Measurements from ENCODE around the gene ZNF821. TPM values are rescaled to one million over a fixed set of nuclear protein-coding genes. Genes with fewer than 3 reads are reported as not detected.
"Not testable (repeated sequence)": the region's sequence is repeated elsewhere in the genome, so short reads cannot be mapped to it uniquely, and the experiment has no call there.

The ZNF821 gene, protein sequence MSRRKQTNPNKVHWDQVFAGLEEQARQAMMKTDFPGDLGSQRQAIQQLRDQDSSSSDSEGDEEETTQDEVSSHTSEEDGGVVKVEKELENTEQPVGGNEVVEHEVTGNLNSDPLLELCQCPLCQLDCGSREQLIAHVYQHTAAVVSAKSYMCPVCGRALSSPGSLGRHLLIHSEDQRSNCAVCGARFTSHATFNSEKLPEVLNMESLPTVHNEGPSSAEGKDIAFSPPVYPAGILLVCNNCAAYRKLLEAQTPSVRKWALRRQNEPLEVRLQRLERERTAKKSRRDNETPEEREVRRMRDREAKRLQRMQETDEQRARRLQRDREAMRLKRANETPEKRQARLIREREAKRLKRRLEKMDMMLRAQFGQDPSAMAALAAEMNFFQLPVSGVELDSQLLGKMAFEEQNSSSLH
- polyA plus RNA-seq (ENCODE audit: insufficient read length) = 7.4 TPM

DNA sequence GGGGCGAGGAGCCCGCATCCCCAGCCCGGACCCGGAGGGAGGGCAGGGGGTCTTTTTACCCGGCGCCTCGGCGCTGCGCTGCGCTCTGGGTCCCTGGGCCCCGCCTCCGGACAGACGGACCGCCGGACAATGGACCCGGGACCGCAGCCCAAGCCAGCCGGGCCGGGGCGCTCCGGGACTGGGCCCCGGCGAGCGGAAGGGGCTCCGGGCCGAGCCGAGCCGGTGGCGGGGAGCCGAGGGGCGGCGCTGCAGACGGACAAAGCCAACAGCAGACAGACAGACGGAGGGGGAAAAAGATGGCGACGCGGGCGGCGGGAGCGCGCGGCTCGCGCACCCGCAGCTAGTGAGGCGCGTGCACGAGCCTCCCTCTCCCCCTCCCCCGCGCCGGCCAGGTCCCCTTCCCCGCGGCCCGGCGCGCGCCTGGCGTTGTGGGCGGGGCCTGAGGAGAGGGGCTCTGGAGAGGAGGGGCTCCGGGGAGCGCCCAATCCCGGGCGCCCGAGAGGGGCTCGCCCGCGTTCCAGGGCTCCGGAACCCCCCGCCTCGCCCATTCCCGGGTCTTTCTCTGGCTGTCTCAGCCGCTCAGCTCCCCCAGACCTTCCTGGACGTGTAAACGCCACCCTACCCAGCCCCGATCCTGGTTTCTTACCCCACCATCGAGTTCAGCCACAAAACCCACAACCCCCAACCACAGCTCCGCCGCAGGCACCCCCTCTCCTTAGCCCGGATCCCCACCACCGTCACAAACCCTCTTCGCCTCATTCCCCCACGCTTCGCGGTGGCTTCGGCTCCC is at the start of gene ZNF821:
ZNF821 (minus strand) TSS at position 334 of the 790 bp plus-strand sequence. CDS start 4,236 bp downstream, outside the sequence.
- no peak for DNase-seq (ENCODE audit: low read depth)

DNA sequence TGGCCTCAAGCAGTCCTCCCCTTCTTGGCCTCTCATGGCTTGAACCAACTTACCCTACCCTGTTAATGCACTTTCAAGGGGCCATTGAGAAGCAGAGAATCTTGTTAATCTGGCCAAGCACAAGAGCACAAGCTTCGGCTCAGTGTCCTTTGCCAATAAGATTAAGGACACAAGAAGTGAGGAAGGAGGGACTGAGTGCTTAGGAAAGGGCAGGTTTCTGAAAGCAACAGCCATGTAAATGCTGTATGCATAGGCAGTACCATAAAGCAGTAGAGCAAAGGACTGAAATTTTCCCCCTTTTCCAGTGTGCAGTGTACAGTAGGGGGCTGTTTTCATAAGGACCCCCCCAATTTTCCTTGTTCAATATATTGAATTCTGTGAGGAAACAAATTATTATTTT is 49.0 kb upstream of the ZNF821 start:
- DNase-seq (ENCODE audit: low read depth) = no peak

DNA sequence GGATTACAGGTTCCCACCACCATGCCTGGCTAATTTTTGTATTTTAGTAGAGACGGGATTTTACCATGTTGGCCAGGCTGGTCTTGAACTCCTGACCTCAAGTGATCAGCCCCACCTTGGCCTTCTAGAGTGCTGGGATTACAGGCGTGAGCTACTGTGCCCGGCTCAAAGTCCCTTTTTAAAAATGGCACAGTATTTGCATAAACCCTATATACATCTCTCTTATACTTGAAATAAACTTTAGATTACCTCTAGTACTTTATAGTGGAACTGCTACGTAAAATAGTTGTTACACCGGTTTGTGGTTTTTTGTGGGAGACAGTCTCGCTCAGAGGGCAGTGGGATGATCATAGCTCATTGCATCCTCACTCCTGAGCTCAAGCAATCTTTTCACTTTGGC is 47.6 kb upstream of the ZNF821 start:
- DNase-seq (ENCODE audit: low read depth) = no peak

DNA sequence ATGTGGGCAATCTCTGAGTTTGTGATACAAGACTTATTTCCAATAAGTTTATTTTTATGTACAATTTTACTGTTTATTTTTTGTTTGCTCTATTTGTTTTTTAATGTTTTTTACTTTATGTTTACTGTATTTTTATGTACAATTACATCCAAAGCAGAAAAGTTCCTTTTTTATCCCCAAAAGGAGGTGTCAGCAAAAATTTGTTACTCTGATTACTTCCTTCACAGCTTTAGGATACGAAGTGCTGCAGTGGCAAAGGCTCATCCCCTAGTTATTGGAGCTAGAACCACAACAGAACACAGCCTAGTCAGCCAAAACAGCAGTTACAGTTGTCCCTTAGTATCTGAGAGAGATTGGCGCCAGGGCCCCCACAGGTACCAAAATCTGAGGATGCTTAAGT is 47.0 kb upstream of the ZNF821 start:
- no peak for DNase-seq (ENCODE audit: low read depth)

DNA sequence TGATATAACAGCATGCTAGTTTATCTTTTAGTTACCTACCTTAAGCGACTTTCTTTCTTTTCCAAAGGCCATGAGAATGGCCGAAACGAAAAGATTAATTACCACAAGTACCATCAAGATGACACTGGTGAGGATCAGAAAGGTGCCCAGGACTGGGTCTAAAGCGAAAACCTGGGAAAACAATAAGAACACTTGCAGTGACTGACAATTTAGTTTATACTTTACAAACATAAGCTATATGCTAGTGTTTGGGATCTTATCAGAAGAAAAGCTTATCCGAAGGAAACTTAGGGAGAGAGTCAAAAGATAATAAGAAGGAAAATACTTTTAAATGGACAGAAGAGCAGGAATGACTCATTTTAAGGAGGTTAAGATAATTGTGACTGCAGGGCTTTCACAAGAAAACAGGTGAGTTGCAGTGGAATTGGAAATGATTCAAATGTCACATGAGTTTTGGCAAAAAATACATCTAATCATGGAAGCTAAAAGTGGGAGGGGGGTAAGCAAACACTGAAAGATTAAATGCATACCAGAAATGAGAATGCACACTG is 46.1 kb upstream of the ZNF821 start:
- no peak for DNase-seq (ENCODE audit: low read depth)

DNA sequence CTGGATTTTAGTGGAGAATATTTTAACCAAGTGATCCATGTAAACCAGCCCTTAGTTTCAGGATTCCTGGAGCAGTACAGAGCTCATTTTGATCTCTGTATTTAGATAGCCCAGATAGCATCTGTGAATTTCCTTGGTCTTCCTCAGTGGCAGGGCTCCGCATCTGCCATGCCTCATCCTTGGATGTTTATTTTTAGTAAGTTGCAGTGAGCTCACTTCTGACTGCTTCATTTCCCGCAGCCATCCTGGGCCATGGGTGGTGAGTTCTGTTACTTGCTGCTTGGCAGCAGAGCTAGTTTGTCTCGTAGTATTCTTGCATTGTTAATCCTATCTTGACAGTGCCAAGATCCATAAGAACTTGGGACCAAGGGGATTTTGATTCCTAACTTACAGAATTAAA is 45.1 kb upstream of the ZNF821 start:
- DNase-seq (ENCODE audit: low read depth) = no peak

DNA sequence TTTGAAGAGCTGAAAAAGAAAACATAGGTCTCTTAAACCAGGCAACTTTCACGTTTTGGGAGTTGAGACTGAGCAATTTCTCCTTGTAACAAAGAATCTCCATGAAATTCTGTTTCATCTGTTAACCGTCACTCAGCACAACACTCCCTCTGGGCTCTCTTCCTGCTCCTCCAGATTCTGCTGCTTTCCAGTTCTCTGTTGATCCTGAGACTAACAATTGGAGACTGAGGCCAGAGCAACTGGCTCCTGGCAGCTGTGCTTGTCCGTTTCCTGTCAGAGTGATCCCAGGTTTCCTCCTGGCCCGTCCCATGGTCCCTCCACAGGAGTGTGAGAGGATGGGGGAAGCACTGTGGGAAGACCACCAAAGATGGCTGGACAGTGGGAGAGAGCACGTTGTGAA is 43.8 kb upstream of the ZNF821 start:
- DNase-seq (ENCODE audit: low read depth) = no peak

DNA sequence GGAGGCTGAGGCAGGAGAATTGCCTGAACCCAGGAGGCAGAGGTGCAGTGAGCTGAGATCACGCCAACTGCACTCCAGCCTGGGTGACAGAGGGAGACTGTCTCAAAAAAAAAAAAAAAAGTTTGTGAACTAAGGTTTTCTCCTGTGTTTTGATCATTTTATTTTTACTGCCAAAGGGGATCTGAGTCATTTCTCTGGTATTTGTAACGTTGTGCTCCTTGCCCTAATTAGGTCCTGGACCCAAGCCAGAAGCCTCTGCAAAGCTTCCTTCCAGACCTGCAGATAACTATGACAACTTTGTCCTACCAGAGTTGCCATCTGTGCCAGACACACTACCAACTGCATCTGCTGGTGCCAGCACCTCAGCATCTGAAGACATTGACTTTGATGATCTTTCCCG is 43.4 kb upstream of the ZNF821 start:
- DNase-seq (ENCODE audit: low read depth) = no peak

DNA sequence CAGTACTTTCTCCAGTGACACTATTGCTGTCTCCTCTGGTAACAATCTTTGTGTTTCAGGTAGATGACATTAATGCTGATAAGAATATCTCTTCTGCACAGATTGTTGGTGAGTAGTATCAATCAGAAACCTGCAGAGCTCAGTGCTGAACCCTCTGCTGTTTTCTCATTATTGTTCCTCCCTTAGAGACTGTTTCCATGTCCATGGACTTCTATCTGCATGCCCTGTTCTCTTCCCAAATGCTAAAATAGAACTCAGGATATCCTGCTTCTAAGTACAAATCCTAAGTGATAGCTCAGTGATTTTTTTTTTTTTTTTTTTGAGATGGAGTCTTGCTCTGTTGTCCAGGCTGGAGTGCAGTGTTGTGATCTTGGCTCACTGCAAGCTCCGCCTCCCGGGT is 40.7 kb upstream of the ZNF821 start:
- DNase-seq (ENCODE audit: low read depth) = no peak

DNA sequence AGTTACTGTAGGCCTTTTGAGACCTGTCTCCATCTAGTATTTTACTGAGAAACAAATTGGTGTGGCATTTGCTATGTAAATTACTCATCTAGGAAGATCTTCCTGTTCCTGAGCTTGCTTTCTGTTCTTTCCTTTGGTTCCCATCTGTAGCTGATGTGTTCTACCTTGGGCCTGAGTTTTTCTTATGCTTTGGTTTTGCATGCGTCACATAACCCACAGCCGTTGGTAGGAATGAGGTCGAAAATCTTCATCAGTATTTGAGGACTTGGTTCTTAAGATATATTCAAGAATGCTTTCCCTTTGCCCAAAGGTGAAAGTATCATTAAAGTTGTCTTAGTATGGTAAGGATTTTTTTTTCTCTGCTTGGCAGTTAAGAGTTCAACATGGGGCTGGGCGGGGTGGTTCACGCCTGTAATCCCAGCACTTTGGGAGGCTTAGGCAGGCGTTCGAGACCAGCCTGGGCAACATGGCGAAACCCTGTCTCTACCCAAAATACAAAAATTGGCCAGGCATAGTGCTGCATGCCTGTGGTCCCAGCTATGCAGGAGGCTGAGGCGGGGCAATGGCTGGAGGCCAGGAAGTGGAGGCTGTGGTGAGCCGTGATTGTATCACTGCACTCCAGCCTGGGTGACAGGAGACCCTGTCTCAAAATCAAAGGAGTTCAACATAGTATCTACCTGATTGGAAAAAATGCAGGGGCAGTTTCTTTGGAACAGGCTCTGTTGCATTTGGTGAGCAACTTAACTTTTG is 40.1 kb upstream of the ZNF821 start:
- no peak for DNase-seq (ENCODE audit: low read depth)

DNA sequence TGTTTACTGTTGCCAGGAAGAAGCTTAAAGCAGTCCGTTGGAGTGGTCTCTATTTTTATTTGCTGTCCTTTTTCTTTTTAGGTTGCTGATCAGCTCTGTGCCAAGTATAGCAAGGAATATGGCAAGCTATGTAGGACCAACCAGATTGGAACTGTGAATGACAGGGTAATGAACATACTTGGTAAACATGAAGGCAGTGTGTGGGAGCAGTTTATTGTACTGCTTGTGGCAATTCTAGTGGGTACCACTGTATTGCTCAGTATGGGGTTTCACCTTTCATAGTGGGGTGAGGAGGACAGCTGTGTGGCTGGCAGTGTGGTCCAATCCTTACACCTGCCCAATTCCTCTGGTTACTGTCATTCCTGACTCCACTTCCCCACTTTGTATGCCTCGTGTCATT is 36.7 kb upstream of the ZNF821 start:
- DNase-seq (ENCODE audit: low read depth) = no peak

DNA sequence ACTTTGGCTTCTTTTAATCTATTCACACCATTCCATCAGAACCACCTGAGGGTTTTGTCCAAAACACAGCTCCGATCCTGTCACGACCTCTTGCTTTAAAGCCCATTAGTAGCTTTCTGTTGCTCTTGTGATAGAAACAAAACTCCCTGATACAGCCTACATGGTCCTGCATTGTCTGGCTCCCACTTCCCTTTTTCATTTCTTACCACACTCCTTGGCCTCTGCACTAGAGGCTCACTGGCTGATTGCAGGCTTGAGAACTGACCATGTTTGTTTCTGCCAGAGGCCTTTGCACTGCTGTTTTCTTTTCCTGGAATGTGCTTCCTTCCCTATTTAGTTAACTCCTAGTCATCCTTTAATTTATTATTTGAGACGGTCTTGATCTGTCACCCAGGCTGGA is 35.1 kb upstream of the ZNF821 start:
- DNase-seq (ENCODE audit: low read depth) = no peak

DNA sequence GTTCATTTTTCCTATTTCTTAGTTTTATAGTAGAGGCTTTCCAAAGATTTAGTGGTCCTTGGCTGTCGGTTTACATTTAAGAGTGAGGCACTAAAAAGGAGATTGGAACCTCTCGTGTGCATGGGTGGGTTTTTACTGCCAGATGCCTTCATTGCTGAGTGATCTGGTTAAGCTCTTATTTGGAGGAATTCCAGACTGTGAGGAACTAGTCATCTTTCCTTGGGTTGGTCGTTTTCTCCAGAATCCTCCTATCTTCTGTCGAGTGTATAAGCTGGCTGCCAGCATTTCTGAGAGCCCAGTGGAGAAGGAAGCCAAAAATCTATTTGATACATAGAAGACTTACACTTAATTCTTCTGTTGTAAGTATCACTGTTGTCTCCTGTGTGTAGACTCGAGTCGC is 33.9 kb upstream of the ZNF821 start:
- no peak for DNase-seq (ENCODE audit: low read depth)

DNA sequence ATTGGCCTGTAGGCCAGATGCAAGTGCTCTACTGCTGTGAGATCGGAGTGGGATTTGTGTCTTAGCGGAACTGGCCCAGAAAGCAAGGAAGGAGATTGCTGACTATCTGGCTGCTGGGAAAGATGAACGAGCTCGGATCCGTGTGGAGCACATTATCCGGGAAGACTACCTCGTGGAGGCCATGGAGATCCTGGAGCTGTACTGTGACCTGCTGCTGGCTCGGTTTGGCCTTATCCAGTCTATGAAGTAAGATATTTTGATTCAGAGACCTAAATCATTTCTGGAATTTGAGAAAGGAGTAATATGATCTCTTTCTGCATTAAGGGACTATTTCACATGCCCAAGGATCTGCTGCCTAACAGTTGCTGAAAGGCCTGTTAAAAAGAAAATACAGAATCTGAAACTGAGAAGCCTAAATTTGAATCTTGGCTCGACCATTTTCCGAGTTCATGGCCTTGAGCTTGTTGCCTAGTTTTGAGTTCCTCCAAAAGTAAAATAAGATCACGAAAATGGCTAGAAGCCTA is 32.5 kb upstream of the ZNF821 start:
- DNase-seq (ENCODE audit: low read depth) = no peak

DNA sequence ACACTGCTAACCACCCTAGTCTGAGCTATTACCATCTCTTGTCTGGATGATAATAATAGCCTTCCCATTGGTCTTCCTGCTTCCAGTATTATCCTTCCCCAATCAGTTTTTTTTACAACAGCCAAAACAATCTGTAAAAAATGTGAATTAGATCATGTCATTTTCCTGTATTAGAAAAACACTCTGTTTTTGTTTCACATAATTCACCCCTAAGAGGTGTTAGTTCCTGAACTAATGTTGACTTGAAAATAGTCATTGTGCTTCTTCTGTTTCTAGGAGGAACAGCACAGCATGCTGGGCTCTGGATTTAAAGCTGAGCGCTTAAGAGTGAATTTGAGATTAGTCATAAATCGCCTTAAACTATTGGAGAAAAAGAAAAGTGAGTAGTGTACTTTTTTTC is 31.4 kb upstream of the ZNF821 start:
- DNase-seq (ENCODE audit: low read depth) = no peak

DNA sequence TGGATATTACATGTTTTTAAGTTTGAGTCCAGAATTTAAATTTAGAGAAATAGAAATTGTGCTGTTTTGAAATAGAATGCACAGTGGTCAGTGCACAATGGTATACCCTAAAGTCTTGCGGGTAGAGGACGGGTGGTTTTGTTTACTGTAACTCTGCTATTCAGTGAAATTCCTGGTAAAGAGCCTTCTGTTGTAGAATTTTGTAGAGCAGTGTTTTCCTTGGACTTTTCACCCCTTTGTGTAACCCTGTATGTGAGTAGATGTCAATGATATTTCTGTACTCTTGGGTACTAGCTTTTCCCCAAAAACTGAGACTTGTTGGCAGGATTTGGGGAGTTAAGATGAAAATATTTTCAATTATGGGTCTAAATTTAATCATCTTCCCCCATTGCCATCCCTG is 30.8 kb upstream of the ZNF821 start:
- no peak for DNase-seq (ENCODE audit: low read depth)

DNA sequence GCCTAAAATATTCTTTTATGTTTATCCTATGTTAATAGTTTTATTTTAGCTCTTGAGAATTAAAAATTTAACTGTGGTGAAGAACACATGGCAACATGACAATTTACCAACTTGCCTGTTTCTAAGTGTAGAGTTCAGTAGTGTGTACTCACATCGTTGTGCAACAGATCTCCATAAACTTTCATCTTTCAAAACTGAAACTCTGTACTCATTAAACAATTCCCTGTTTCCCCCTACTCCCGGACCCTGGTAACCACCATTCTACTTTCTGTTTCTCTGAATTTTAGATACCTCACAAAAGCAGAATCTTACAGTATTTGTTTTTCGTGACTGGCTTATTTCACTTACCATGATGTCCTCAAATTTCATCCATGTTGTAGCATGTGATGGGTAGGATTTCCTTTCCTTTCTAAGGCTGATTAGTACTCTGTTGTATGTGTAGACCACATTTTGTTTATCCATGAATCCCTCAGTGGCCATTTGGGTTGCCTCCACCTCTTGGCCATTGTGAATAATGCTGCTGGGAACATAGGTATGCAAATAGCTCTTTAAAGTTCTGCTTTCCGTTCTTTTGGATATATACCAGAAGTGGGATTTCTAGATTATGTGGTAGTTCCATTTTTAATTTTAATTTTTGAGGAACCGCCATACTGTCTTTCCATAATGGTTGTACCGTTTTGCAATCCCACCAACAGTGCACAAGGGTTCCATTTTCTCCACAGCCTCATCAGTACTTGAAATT is 28.7 kb upstream of the ZNF821 start:
- no peak for DNase-seq (ENCODE audit: low read depth)

DNA sequence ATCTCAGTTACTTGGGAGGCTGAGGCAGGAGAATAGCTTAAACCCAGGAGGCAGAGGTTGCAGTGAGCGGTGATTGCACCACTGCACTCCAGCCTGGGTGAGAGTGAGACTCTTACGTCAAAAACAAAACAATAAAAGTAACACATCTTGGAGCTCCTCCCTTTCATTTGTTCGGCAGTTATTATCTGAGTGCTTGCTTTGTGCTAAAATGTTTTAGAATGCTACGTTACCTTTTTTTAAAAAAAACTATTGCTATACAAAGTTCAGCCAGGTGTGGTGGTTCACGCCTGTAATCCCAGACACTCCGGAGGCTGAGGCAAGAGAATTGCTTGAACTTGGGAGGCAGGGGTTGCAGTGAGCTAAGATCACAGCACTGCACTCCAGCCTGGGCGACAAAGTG is 27.1 kb upstream of the ZNF821 start:
- no peak for DNase-seq (ENCODE audit: low read depth)

DNA sequence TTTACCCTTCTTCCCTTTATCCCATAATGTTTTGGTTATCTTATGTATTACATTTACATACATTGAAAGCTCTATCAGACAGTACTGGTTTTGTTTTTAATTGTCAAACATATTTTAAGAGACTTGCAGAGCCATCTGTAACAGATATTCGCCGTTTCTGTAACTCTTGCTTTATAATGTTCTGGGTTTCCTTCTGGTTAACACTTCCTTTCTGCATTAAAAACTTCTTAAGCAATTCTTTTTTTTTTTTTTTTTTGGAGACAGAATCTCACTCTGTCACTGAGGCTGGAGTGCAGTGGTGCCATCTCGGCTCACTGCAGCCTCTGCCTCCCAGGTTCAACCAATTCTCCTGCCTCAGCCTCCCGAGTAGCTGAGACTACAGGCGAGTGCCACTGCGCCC is 21.8 kb upstream of the ZNF821 start:
- DNase-seq (ENCODE audit: low read depth) = not testable (repeated sequence)

DNA sequence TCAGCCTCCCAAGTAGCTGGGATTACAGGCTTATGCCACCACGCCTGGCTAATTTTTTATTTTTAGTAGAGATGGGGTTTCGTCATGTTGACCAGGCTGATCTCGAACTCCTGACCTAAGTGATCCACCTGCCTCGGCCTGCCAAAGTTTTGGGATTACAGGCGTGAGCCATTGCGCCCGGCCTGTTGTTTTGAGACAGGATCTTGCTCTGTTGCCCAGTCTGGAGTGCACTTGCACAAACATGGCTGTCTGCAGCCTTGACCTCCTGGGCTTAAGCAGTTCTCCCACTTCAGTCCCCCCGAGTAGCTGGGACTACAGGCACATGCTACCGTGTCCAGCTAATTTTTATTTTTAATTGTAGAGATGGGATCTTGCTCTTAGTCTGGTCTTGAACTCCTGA is 20.3 kb upstream of the ZNF821 start:
- DNase-seq (ENCODE audit: low read depth) = no peak

DNA sequence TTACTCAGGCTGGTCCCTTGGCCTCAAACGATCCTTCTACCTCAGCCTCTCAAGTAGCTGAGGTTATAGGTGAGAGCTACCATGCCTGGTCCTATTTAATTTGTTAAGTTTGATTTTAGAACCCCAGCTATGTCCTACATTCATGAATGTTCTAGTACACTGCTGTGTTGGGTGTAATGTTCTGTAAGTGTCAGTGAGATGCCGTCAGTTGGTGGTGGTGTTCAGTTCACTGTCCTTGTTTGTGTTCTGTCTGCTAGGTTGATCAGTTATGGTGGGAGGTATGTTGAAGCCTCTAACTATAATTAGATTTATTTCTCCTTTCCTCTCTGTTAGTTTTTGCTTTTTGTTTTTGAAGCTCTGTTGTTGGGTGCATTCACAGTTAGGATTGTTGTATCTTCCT is 19.6 kb upstream of the ZNF821 start:
- no peak for DNase-seq (ENCODE audit: low read depth)

Data from forelimb muscle (tissue), 1 donor.